ENCODE results near the gene FAM53B.

FAM53B gene

DNA sequence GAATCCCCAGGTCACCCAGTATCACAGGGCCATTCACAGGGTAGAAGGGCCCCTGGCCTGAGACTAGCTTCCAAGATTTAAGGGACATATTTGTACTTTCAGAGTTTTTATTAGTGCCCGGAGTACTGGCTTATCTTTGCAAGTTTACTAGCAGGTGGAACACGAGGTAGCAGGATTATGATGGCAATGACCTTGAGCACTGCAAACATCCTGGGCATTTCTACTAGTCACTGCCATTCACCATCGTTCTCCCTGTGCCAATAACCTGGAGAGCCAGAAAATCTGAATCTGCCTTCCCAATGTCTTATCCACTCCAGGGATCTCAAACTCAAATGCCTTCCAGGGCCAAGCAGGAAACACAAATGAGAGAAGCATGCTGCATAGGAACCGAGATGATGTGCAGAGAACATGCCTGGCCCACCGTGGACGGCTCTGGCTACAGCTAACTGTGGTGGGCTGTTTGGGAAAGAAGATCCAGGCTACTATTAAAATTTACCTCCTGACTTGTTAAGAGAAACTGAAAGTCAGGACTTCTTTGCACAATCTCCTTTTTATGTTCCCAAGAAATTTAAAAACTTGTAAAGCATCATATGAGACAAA lies 16.7 kb downstream of the FAM53B start:
- no peak overlapping the region for H3K4me3 ChIP-seq (replicated peaks in 1 of 2; ENCODE audit: low read depth in 2 of 2, low read length in 2 of 2)

DNA sequence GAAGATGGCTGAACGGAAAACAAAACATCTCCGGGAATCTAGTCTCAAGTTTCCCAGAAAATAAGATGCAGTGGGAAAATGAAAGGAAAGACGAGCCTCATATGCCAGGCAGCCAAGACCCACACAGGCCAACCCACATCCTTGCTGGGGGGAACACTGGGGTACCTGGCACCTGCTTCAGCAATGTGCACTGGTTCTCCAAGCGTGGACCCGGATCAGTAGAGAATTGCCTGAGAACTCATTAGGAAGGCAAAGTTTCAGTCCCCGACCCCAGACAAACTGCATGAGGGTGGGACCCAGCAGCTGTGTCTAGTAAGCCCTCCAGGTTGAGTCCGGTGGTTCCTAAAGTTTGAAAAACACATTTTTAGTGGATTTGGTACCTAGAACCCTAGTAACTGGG lies 18.4 kb downstream of the FAM53B start:
- H3K4me3 ChIP-seq (replicated peaks in 1 of 2; ENCODE audit: low read depth in 2 of 2, low read length in 2 of 2), result no peak overlapping the region
- TF ChIP-seq, protein P1, sequence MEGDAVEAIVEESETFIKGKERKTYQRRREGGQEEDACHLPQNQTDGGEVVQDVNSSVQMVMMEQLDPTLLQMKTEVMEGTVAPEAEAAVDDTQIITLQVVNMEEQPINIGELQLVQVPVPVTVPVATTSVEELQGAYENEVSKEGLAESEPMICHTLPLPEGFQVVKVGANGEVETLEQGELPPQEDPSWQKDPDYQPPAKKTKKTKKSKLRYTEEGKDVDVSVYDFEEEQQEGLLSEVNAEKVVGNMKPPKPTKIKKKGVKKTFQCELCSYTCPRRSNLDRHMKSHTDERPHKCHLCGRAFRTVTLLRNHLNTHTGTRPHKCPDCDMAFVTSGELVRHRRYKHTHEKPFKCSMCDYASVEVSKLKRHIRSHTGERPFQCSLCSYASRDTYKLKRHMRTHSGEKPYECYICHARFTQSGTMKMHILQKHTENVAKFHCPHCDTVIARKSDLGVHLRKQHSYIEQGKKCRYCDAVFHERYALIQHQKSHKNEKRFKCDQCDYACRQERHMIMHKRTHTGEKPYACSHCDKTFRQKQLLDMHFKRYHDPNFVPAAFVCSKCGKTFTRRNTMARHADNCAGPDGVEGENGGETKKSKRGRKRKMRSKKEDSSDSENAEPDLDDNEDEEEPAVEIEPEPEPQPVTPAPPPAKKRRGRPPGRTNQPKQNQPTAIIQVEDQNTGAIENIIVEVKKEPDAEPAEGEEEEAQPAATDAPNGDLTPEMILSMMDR (IDR thresholded peaks at IDR 0.05; ENCODE audit: low read depth, low read length), result no peak
- no peak for DNase-seq (ENCODE audit: low read depth in 2 of 2)

More for the DNA sequence above, 16.7 kb downstream of the FAM53B start:
- TF ChIP-seq, protein P1 (IDR thresholded peaks at IDR 0.05; ENCODE audit: low read depth, low read length), result no peak
- DNase-seq (ENCODE audit: low read depth in 2 of 2), result no peak

DNA sequence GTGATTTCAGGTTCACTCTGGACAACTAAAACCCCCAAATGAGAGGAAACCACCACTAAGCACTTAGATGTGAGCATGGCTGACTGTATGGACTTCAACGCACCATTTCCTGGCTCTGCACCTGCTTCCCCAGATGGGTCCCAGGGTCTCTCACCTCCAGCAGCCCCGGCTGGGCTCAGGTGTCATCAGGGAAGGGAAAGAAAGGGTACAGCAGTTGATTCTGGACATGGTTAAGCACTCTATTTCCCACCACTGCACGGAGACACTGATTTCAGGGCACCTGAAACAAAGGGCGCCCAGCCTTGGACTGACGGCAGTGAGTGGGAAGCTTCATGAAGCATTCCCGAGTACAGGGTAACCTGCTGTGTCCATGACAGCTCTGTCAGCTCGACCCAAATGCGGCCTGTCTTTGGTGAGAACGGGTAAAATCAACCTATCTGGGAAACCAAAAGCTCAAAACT lies 19.0 kb downstream of the FAM53B start:
- no peak overlapping the region for H3K4me3 ChIP-seq (replicated peaks in 1 of 2; ENCODE audit: low read depth in 2 of 2, low read length in 2 of 2)
- no peak for DNase-seq (ENCODE audit: low read depth in 2 of 2)
- TF ChIP-seq, protein P1 (IDR thresholded peaks at IDR 0.05; ENCODE audit: low read depth, low read length), result no peak

DNA sequence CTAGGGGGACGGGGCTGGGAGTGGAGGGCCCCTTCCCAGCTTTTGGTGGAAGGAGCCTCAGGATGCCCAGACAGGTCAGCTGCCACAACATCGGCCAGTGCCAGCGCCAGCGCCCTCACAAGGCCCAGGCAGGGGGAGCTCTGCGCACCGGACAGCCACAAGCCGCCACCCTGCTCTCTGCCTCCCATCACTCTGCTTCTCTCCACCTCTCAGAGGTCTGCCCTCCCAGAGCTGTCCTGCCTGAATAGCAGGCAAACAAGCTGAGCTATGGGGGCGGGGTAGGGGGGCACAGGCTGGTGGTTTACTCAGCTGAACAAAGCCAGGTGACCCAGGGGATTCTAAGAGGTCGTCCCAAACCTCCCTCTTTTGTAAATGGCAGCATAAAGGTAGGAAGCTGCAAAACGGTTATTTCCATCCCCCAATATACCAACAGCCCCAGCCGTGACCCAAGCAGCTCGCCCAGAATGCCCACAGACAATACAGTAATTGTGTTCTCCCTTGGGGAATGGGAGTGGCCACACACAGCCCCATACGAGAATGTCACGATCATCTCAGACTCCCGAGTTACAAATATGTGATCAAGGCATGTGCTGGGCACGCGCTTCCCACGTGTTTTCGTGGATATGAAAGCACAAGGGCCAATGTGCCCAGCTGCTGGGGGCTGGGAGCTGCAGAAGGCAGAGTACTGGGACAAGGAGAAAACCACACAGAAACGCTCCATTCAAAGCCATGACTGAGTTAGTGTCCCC lies 19.7 kb downstream of the FAM53B start:
- no peak overlapping the region for H3K4me3 ChIP-seq (replicated peaks in 1 of 2; ENCODE audit: low read depth in 2 of 2, low read length in 2 of 2)
- no peak for DNase-seq (ENCODE audit: low read depth in 2 of 2)
- TF ChIP-seq, protein P1 (IDR thresholded peaks at IDR 0.05; ENCODE audit: low read depth, low read length), result no peak

DNA sequence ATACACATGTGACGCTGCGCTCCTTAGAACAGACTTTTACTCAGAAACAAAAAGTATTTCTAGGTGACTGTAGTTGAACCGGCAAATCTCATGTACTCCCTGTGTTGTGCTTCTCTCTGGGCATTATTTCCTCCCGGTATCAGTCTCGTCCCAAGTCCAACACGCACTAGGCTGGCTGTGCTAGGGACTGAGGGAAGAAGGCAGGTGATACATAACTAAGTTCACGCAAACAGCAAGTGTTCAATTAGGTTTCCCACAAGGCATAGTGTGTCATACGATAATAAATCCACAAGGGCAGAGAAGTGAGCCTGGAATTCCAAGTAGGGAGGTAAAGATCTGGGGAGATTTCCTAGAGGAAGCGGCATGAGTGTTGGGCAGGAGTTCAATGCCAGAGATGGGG lies 20.4 kb downstream of the FAM53B start:
- no peak overlapping the region for H3K4me3 ChIP-seq (replicated peaks in 1 of 2; ENCODE audit: low read depth in 2 of 2, low read length in 2 of 2)
- DNase-seq (ENCODE audit: low read depth in 2 of 2), result no peak
- TF ChIP-seq, protein P1 (IDR thresholded peaks at IDR 0.05; ENCODE audit: low read depth, low read length), result no peak

DNA sequence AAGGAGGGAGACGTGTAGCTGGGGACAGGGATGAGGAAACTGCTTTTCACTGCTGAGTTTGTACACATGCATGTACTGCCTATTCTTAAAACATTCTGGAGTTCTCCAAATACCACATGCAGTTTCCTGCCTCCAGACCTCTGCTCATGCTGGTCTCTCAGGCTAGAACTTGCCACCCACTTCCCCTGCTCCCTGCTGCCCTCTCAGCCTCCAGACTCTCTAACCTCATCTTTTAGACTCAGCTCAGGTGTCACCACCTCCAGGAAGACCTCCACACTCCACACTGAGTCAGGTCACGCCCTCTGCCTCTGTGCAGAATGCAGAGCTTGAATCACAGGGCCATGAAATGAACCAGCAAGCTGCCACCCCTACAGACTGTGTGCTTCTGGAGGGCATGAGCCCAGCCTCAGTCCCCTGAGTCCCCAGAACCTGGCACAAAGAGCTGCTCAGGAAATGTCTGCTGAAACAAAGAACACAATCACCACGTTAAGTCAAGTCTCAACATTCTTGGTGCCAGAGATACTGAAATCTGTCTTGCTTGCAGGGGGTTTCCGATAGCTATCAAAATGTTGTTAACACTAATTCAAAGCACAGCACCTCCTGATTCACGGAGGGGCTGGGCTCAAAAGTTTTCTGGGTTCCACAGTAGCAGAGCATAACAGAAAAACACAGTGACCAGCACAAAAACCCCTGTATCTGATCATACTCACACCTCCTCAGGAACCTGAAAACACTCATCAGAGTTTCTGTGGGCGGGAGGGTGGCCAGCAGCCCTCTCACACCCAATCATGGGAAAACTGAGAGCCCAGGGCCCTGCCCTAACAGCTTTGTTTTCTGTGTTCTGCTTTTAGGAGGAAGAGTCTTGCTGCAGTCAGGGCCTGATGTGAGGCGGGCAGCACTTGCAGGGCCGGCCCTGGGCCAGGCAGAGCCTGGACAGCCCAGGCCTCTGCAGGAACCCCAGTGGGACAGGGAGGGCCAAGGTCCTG lies 21.1 kb downstream of the FAM53B start:
- DNase-seq (ENCODE audit: low read depth in 2 of 2), result peak in 1 of 2 donors; percentile 39
- H3K4me3 ChIP-seq (replicated peaks in 1 of 2; ENCODE audit: low read depth in 2 of 2, low read length in 2 of 2), result no peak overlapping the region
- TF ChIP-seq, protein P1 (IDR thresholded peaks at IDR 0.05; ENCODE audit: low read depth, low read length), result no peak
